CD4-positive, alpha-beta T cell treated with Interleukin-12 subunit alpha and Interleukin-12 subunit beta, for 1 hour (primary cell): Measurements from ENCODE around the gene CHN2.
"Not testable (repeated sequence)": the region's sequence is repeated elsewhere in the genome, so short reads cannot be mapped to it uniquely, and the experiment has no call there.

Source experiments
- DNase-seq: peaks from one replicate; pipeline ENCODE4 v3.0.0-alpha.2; 2020

Gene CHN2

DNA sequence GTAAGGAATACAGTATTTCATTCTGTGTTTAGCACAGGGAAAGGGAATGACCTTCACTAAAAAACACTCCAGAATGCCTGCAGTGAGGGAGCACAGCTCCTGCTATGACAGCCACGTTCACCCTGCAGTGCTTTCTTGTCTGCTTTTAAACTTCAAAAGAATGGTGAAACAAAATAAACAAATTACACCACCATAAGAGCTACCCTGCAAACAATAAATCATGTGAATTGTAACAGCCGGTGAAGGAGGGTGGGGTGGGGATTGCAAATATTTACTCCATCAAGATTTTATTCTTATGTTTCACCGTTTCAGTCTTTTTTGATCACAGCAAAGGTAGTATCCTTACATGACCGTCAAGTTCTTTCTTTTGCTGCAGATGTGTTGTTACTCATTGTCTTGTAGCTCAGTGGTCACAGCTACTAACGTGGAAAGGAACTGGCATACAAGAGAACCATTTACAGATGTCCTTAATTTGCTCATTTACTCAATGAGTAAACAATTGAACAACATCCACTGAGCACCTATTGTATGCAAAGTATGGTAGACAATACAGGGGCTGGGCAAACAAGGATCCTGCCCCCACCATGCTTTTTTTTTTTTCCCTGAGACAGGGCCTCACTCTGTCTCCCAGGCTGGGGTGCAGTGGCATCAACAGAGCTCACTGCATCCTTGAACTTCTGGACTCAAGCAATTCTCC lies 4.1 kb upstream of the CHN2 start:
- no peak for DNase-seq

DNA sequence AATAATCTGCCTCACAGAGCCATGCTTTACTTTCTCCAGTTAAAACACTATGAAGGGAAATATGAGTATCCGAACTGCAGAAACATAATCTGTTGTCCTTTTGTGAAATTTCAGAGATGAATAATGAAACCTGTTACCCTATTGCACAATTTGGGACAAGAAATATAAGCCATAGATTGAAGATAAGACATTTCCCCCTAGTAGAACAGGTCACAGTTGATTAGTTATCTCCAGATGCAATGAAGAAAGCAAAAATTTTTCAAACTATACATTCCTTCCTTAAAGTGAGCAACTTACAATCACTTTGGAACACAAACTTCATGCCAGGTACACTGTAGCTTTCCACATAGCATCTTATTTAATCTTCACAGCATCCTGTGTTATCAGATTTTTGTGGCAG lies 2.3 kb upstream of the CHN2 start:
- DNase-seq = no peak

DNA sequence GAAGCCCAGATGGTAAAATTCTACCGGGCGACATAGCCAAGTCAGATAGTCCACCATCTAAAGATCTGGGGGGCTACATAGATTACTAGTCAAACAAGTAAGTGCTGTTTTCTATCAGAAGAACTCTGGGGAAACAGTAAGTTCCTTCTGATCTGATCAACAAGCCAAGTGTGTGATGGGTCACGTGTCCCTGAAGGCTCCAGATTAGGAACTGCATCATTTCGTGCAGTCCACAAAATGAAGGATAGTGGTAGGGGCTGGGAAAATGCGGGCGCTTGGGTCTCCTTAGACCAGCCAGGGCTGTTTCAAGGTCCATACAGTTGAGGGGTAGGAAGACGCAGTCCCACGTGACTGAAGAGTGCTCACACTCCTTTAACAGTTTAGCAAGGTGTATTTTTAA lies 1.8 kb upstream of the CHN2 start:
- DNase-seq = no peak

DNA sequence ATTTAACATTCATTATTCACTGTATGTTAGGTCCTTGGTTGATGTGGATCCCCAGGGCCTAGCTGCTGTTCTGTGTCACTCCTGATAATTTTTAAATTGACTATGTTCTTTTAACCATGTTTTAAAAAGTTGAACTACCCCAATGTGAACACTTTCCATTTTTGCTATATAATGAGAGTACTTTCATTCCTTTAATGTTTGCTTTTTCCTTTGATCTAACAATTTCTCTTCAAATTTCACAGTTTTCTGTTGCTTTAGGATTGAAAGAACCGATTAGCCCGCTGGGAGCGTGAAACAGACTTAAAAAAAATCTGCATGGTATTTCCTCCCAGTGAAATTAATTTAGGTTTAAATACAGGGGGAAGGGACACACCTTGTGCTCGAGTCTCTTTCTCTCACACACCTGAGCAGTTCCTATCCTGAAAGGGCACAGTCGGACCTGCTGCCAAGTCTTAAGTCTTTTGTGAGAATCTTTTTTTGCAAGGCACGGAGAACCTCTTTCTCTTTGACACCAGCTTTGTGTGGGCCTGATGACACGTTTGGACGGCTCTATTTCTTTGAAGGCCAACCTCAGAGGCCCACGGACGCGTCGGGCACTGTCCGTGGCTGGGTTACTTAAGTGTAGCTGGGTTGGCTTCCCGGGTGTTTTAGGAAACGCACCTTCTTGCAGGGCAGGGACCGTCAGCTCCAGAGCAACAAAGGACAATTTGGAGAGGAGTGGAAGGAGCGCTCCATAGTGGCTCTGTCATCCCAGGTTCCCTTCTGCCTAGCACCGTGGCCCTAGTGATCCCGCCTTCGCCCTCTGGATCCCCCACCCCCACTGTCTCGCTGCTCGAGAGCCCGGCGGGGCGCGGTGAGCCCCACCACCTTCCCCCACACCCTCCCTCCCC lies 1.0 kb upstream of the CHN2 start:
- no peak for DNase-seq

DNA sequence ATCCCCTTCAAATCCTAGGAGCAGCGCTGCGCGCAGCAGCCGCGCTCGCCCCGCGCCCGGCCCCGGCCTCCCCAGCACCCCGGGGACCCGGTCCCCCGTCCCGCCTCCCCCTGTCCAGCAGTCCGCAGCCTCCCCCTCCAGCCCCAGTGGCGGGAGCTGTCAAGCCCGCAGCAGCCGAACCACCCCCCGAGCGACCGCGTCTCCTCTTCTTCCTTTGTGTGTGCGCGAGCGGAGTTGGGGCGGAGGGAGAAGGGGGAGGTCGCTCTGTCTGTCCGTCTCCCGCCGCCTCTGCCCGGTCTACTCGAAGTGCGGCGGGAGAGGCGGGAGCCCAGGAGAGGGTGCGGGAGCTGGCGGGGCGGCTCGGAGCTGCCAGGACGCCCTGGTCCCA lies 375 bp upstream of the CHN2 start:
- DNase-seq = no peak

DNA sequence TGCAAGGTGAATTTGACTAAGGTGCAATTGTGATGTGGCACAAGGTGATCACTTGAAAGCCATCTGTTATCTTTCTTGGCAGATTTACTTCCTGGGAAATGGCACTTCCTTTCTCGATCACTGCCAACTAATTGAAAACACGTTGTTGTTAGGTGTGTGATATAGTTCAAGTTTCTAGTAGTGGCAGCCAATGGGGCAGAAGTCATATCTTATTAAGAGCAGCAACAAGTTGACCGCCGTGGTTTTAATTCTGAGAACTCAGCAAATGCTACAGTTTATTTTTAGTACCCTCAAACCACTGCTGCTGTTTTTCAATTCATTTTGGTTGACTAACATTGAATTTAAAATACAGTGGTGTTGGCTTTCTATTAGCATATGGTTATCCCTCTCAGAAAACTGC lies 1.6 kb downstream of the CHN2 start:
- DNase-seq = peak; percentile 48

DNA sequence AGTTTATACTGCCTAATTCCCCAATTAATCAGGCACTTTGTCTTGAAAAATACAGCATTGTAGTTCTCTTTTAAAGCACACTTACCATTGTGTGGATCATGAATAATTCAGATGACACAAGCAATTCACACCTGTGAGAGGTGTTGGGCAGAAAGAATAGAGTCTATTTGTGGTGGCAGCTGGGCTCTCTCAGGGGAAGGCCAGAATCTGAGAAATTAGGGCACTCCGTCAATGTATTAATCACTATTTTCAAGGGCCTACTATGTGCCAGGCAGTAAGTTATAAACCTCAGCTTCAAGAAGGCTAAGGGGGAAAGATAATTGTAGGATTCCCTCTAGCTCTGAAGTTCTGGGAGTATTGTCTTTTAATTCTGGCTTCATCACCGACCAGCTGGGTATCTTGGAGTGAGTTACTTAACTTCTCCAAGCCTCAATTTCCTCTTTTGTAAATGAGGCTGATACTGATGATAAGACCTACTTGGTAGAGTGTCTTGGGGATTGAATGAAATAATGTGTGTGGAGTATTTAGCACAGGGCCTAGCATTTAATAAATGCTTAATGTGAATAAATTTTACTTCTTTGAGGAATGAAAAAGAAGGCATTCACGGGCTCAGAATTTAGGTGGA lies 2.5 kb downstream of the CHN2 start:
- DNase-seq = peak; percentile 26

DNA sequence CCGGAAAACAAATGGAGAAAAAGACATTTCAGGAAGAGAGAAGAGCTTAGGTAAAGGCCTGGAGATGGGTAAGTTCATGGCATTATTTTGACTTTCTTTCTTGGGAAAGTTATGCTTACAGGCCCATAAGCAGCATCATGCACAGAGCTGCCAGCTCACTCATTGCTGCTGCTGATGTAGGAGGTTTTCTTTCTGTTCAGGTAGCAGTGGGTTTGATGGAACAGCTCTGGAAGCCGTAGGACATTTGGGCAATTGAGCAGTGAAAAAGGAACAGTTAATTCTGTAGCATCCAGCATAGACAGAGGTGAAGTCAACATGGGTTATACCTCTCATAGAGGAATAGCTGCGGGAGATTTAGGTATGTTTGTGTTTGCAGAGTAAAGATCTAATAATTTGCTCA lies 3.3 kb downstream of the CHN2 start:
- no peak for DNase-seq

DNA sequence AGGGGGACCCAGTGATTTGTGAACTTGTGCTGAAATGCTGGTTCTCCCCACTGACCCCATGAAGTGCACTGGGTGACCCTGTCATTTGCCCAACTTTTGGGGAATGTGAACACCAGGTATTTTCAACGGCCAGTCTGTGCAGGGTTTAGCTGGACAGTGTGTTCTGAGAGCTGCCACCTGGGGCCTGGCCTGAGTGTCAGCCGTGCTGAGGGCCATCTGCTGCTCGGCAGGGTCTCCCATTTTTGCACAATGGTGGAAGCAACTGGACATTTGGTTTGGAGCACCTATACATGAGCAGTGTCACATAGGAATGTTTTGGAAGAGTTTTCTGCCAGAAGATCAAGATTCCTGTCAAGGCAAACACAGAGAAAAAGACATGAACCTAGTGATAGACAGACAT lies 5.2 kb downstream of the CHN2 start:
- DNase-seq = no peak

DNA sequence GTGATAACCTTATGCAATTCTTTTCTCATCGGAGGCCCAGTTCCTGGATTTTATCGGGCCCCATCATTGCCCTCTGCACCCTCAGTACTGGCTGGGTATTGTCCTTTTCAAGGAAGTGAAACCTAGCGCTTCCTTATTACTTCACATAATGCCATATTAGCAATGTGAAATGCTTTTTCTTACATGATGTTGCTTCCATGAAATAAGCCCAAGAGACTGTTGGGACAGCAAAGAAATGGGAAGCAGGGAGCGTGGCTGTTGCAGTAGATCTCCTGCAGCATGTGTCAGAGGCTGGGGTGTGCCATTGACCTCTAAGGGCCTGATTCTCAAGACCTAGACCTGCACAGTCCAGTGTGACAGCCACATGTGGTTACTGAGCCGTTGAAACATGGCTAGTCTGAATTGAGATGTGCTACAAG lies 8.1 kb downstream of the CHN2 start:
- DNase-seq = no peak

DNA sequence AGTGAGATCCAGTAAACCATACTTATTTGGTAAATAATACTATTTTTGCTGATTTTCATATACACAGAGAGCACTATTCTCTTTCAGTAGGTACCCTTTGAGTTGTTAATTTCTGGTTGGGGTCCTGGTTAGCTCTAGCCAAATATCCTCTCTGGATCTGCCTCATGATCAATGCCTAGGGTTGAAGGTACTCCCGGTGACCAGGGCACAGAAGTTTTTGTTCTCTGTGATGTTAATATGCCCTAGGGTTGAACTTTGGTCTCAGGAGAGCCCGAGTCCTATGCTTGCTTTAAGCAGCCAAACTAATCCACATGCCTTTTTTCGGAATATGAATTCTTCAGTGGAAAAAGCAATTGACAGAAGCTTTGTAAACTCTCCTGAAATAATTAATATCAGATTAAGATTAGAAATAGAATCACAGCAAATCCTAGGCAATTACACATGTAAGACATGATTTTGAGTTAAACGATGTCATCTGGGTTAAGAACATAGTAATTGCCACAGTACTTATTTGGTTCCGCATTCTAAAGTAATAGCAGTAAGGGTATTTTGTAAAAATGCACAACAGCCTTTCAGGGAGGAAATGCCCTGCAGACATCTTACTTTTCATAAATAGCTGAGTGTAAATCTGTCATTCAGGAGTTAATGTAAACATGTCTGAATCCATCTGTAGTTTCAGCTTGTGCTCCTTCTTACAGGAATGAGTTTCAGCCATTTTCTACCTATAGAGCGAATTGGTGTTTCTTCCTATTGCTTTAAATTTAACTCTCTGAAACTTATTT lies 10.1 kb downstream of the CHN2 start:
- no peak for DNase-seq

DNA sequence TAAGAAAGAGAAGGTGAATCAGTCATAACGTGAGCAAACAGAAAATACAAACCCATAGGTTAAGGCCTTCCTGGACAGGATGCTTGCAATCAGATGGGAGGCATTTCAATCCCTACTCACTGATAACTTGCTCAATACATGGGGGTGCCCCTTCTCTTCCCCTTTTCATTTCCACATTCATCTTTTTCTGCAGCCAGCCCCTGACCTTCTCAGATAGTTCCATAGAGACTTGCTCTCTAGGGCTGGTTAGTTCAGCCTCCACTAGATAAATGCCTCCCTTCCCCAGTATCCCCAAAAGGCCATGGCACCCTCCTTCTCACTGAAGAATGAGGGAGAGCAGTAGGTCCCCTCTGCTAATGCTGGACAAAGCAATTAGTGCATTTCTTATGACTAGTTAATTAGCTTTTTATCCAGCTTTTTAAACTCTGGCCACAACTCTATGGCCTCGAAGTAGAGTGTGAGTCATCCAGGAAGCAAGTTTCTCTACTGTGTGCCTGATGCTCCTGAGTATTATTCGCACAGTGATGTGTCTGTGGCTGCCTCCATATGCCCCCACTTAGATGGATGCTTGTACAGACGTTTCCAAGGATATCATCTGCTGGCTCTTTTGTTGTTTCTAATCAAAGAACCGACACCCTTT lies 12.7 kb downstream of the CHN2 start:
- DNase-seq = no peak

DNA sequence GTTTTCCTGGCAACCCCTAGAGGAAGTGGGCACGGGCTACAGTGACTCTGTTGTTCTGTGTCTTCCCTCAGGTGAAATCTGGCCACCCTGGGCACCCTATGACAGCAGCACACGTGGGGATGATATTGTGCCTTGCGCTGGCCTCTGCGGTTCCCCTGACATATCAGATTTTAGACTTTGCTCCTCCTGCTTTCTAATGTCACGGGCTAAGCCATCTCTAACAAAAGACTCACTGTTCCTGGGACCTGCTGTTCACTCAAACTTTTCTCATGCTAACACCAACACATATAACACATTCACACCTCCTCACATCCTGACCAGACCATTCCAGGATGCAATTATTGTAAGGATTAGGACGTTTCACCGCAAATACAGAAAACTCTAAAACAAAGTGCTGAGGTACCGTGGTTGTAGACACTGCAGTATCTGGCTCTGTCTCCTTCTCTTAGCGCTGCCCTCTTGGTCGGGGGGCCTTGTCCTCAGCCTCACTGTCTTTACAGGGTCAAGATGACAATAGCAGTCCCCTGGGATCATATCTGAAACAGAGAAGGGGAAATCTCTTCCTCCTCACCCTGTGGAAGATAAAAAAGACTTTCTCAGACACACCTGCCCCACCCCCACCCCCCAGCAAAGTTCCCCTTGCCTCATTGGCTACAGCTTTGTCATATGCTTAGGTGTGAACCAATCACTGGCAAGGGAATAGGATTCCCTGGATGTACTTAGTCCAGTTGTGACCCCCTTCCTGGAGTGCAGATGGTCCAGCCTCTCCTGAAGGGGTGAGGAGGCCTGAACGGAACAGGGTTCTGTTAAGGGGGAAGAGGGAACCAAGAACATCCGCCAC lies 14.1 kb downstream of the CHN2 start:
- no peak for DNase-seq

DNA sequence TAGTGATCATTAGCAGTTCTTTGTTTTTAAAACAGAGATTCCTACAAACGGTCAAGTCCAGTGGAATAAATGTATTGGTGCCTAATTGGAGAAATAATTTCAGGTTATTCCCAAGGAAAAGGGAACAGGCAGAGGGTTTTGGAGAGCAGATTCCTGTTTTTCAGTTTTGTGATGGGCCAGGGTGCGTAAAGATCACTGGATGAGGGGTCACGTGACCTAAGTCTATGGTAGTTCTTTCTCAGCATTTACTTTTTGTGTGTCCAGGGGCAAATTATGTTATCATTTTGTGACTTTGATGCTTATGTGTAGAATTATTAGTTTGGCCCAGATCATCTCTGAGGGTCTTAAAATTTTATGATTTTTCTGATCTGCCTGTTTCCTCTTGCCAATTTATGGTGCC lies 15.2 kb downstream of the CHN2 start:
- DNase-seq = no peak

DNA sequence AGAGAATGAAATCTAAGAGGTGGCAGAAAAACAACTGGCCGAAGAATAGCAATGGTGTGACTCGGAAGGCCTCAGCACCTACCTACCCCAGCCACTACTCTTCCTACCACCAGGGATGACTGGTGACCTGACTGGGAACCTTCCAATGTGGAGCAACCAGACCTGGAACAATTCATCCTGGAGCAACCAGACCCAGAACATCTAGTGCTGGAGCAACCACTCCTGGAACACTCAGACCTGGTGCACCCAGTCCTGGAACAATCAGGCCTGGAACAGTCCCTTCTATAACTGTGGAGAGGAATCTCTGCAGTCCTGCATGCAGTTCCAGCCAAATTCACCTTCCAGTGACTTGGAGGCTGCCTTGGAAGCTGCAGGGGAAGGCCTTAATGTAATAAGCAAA lies 18.2 kb downstream of the CHN2 start:
- DNase-seq = not testable (repeated sequence)

DNA sequence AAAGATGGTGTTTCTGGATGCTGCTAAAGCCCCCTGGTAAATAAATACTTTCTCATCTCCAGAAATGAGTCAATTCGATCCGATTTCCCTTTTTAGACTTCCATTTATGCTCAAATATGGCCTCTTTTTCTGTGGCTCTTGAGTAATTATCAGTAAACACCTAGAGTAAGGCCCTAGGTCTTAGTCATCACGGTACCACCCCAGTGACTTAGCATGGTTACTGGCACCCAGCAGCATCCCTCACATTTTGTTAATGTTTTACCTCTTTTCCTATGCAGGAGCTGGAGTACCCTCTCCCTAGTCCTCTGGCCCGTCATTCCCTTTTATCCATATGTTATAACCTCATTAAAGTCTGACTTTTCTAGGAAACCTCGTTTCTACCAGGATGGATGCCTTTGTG lies 19.5 kb downstream of the CHN2 start:
- DNase-seq = no peak

DNA sequence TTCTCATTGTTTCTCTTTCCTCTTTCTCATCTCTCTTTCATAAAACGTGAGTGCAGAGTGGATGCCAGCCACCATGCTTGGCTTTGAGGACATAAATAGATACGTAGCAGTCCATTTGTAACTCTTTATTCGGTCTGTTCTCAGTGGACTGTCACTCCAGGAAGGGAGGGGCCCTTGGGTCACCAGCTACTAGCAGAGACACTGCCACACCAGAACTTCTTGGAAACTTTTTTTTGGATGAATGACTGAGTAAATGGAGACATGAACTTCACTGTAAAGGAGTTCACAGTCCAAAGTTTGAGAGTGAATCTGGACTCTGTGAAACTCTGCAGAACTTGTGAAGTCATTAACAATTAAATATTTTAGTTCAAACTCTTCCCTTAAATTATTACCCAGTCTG lies 20.2 kb downstream of the CHN2 start:
- DNase-seq = no peak

DNA sequence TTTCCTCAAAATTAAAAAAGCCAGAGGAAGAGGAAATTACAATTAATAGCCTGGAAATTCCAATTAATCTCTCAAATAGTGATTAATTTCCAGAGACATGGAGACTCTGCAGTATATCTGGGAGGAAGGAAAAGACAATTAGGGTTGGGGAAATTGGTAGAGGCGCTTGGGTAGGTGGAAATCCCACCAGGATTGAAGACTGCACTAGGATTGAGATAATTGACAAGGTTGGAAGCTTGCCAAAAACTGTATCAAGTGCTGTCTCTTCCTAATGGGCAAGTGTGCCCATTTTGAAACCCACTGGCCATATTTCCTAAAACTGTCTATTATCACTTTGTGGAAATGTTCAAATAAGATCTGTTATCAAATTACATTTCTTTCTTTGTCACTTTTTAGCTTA lies 21.6 kb downstream of the CHN2 start:
- no peak for DNase-seq

DNA sequence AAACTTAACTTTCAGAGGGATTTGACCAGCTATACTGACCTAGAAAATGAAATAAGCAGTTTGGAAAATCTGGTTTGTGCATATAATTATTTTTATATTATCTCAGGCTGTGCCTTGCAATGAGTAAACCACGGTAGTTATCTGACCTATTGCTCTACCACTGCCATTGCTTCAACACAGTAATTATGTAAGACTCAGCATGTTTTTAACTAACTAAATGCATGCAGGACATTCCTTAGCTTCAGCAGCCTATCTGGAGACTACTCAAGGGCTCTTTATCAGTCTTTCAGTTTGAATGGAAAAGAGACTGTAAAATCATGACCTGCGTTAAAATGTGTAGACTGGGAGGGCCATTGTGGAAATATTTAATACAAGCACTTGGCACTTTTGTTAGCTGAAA lies 22.5 kb downstream of the CHN2 start:
- no peak for DNase-seq

DNA sequence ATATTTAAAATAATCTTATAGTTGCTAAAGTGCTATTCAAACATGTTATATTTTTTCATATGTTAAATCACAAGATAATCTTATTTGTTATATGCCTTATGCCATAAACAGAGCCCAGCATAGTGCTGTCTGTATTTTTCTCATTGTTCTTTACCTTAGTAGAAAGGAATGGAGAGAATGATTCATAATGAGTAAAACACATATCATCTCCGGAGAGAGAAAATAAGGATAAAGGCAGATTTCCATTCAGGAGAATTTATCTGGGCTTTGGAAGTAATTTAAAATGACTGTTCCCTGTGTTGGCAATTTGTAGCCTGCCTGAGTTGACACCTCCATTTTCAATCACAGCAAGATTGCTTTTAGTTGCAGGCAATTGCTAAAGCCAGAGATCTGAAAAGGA lies 30.2 kb downstream of the CHN2 start:
- DNase-seq = no peak

DNA sequence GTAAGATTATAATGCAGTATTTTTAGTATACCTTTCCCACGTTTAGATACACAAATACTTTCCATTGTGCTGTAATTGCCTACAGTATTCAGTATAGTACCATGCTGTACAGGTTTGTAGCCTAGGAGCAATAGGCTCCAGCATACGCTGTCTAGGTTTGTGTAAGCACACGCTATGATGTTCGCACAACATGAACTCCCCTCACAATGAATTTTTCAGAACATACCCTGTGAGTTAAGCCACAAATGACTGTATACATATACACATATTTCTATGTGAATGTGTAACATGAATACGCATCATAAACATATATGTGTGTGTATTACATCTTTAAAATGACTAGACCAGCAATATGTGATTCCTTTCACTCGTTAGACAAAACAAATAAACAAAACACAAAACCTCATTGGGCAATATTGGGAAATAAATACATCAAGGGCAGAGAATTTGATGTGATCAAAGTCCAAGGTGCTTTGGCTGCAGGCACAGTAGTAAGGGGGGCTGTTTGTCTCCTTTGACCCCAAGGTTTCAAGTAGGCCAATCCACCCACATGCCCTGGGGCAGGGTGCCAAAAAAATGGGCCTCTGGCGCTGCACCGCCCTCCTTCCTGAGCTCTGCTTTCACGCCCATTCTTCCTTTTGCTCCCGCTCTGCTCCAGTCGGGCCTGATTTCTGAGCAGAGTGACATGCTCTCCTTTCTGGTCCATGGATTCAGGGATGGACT lies 33.9 kb downstream of the CHN2 start:
- DNase-seq = no peak
